Fibroblast of lung (primary cell): ENCODE results near the gene TEX44. TPM values are rescaled to one million over a fixed set of nuclear protein-coding genes. Genes with fewer than 3 reads are reported as not detected.
"Not testable (repeated sequence)": the region's sequence is repeated elsewhere in the genome, so short reads cannot be mapped to it uniquely, and the experiment has no call there.

Source experiments
- DNase-seq, 2 donors: peaks; one replicate each; pipeline versions ENCODE4 v3.0.0 to v3.0.0-alpha.2; 2010; ENCODE audit warnings: low read depth in 2 of 2
- H2AFZ ChIP-seq: 2 replicates; pipeline ENCODE4 v1.5.1; 2012; ENCODE audit warnings: low read length, control low read depth, inconsistent platforms
- H3K27ac ChIP-seq: 2 replicates; pipeline ENCODE4 v1.5.1; 2011; ENCODE audit warnings: low read length, control low read depth; ENCODE audit not compliant: insufficient read depth
- H3K27me3 ChIP-seq: 2 replicates; pipeline ENCODE4 v1.5.1; 2011; ENCODE audit warnings: mild to moderate bottlenecking, low read length; ENCODE audit not compliant: control insufficient read depth, insufficient read depth
- H3K36me3 ChIP-seq: 2 replicates; pipeline ENCODE4 v1.5.1; 2011; ENCODE audit warnings: low read length; ENCODE audit not compliant: control insufficient read depth, insufficient read depth
- H3K4me1 ChIP-seq: 2 replicates; pipeline ENCODE4 v1.5.1; 2011; ENCODE audit warnings: low read length; ENCODE audit not compliant: control insufficient read depth, insufficient read depth; ENCODE audit errors: extremely low read depth
- H3K4me2 ChIP-seq: 2 replicates; pipeline ENCODE4 v1.5.1; 2011; ENCODE audit warnings: low read length, control low read depth; ENCODE audit not compliant: insufficient read depth; ENCODE audit errors: extremely low read depth
- H3K4me3 ChIP-seq, 4 experiments: fragments of 200-600 bp in 1 of 4; sonication (generic) in 1 of 4; replicated peaks in 1 of 4; 2 replicates each; pipeline ENCODE4 v1.5.1; 2011 to 2016; ENCODE audit warnings: low read length in 4 of 4, low read depth in 3 of 4, mild to moderate bottlenecking in 3 of 4, control low read depth in 2 of 4, inconsistent platforms in 1 of 4, mixed read lengths in 1 of 4; ENCODE audit not compliant: insufficient read depth in 1 of 4; ENCODE audit errors: control extremely low read depth in 1 of 4
- H3K79me2 ChIP-seq: 2 replicates; pipeline ENCODE4 v1.5.1; 2012; ENCODE audit warnings: mild to moderate bottlenecking, low read length, inconsistent platforms; ENCODE audit not compliant: control insufficient read depth, insufficient read depth
- H3K9ac ChIP-seq: 2 replicates; pipeline ENCODE4 v1.5.1; 2011; ENCODE audit warnings: mild to moderate bottlenecking, low read length, control low read depth; ENCODE audit not compliant: insufficient read depth
- H3K9me3 ChIP-seq: 2 replicates; pipeline ENCODE4 v1.5.1; 2012; ENCODE audit warnings: low read depth, low read length; ENCODE audit not compliant: control insufficient read depth, insufficient read depth
- H4K20me1 ChIP-seq: 2 replicates; pipeline ENCODE4 v1.5.1; 2011; ENCODE audit warnings: low read length; ENCODE audit not compliant: control insufficient read depth, insufficient read depth; ENCODE audit errors: extremely low read depth
- EZH2 ChIP-seq: IDR thresholded peaks from 2 replicates; pipeline ENCODE4 v1.5.1; 2012; ENCODE audit warnings: low read length, control low read depth, mild to moderate bottlenecking; ENCODE audit errors: missing control alignments
- polyA plus RNA-seq, 2 donors: library from polyadenylated mRNA; depleted of rRNA in 1 of 2; stranded (reverse) in 1 of 2; unstranded in 1 of 2; fragments of >200 nt; gene quantifications; 2 replicates each; pipeline ENCODE4 v1.2.1, GENCODE V29; 2011 to 2012; ENCODE audit warnings: missing spikeins in 1 of 2
- total RNA-seq: library from RNA; depleted of rRNA; stranded (reverse); fragments of >200 nt; gene quantifications from 2 replicates; pipeline ENCODE4 v1.2.1, GENCODE V29; 2014
- TF ChIP-seq, protein P1 (sequence below), 2 donors: IDR thresholded peaks in 1 of 2; conservative IDR thresholded peaks in 1 of 2; 1 replicate in 1 of 2; 2 replicates in 1 of 2; pipeline ENCODE4 v1.5.1; 2011 to 2012; ENCODE audit warnings: low read length in 2 of 2, control low read depth in 1 of 2, inconsistent platforms in 1 of 2, low read depth in 1 of 2, mild to moderate bottlenecking in 1 of 2

The TEX44 gene
- total and polyA plus RNA-seq, 2 donors (not counting 1 experiment from before 2014, with no cell fraction given) = not detected

DNA sequence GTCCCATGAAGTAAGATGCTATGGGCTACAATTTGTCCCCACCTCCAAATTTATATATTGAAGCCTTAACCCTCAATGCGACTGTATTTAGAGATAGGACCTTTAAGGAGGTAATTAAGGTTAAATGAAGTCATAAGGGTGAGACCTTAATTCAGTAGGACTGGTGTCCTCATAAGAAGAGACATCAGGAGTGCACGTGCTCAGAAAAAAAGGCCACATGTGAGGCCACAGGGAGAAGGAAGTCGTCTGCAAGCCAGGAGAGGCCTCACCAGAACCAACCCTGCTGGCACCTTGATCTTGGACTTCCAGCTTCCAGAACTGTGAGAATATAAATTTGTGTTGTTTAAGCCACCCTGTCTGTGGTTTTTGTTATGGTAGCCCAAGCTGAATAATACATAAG is 25.5 kb upstream of the TEX44 start:
- H3K27me3 ChIP-seq = no peaks in the 10 kb centered on the region
- H3K4me3 ChIP-seq = no peak overlapping the region
- no peak overlapping the region for H3K9ac ChIP-seq
- H2AFZ ChIP-seq = no peak overlapping the region
- no peaks in the 10 kb centered on the region for H3K4me1 ChIP-seq
- no peaks in the 10 kb centered on the region for H3K9me3 ChIP-seq
- H3K36me3 ChIP-seq = no peaks in the 10 kb centered on the region
- no peak overlapping the region for H3K27ac ChIP-seq
- no peak overlapping the region for H3K4me2 ChIP-seq
- H3K79me2 ChIP-seq = no peaks in the 10 kb centered on the region
- no peak for DNase-seq
- TF ChIP-seq EZH2 = no peak
- TF ChIP-seq, protein P1, sequence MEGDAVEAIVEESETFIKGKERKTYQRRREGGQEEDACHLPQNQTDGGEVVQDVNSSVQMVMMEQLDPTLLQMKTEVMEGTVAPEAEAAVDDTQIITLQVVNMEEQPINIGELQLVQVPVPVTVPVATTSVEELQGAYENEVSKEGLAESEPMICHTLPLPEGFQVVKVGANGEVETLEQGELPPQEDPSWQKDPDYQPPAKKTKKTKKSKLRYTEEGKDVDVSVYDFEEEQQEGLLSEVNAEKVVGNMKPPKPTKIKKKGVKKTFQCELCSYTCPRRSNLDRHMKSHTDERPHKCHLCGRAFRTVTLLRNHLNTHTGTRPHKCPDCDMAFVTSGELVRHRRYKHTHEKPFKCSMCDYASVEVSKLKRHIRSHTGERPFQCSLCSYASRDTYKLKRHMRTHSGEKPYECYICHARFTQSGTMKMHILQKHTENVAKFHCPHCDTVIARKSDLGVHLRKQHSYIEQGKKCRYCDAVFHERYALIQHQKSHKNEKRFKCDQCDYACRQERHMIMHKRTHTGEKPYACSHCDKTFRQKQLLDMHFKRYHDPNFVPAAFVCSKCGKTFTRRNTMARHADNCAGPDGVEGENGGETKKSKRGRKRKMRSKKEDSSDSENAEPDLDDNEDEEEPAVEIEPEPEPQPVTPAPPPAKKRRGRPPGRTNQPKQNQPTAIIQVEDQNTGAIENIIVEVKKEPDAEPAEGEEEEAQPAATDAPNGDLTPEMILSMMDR (conservative IDR thresholded peaks at IDR 0.05 in 1 of 2, IDR thresholded peaks at IDR 0.05 in 1 of 2; ENCODE audit: low read depth in 1 of 2, low read length in 2 of 2) = no peak
- no peaks in the 10 kb centered on the region for H4K20me1 ChIP-seq

DNA sequence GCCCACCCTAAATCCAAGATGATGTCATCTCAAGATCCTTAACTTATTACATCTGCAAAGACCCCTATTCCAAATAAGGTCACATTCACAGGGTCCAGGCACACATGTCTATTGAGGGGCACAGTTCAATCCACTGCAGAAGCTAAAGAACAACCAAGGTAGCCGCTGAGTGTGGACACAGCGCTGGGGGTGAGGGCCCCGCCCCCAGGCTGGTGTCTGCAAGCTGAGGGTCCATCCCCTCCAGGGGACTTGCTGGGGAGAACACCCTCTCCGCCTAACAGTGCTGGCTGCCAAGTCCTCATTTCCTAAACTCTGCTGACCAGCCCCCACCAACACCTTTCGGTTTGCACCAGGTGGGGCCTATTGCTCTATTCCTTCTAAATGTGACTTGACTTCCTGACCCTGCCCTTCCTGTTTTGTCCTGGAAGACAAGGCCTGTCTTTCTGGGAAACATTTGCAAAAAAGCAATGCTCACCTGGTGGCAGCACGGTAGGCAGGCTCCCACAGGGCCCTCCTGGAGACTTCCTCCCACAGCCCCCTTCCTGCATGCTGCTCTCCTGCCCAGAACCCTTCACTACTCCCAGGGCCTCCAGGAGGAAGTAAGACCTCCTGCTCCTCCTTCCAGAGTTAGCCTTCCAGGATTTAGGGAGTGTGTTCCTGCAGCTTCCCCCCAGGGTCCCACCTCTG is 24.4 kb upstream of the TEX44 start:
- Histone ChIP-seq H3K4me2 (no peak overlapping the region), H3K27ac (no peak overlapping the region), H3K9ac (no peak overlapping the region), H3K79me2 (no peaks in the 10 kb centered on the region), H3K27me3 (peaks cover under 1% of the 10 kb centered on the region), H3K4me3 (no peak overlapping the region), H3K9me3 (no peaks in the 10 kb centered on the region), H3K36me3 (no peaks in the 10 kb centered on the region), H4K20me1 (no peaks in the 10 kb centered on the region), H2AFZ (no peak overlapping the region), H3K4me1 (no peaks in the 10 kb centered on the region)
- no peak for DNase-seq
- TF ChIP-seq, protein P1 (conservative IDR thresholded peaks at IDR 0.05 in 1 of 2, IDR thresholded peaks at IDR 0.05 in 1 of 2; ENCODE audit: low read depth in 1 of 2, low read length in 2 of 2) = no peak

DNA sequence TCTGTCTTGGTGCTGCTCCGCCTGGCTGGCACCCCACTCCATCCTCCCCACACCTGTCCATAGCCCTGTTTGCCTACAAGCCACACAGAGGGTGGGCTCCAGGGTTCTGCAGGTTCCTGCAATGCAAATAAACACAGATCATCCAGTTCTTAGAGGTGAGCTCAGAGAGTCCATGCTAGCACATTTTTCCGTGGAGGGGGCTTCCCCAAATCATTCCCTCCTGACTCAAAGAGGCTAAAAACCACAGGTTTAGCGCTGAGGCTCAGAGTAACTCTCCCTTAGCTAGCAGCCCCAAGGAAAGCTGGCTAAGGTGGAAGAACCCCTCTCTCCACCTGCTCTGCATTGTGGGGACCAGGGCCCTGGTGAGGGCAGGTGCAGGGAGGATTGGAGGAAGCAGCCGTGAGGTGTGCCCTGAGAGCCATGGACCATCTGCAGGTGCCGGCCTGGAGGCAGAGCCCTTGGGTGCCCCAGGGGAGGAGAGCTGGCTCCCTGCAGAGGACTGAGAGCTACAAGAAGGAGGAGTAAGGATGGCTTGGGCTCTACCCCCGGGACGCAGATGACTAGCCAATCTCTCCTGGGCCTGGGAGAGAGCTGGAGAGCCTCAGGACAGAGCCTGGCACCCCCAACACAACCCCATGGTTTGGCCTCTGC is 23.8 kb upstream of the TEX44 start:
- no peak for TF ChIP-seq EZH2
- TF ChIP-seq, protein P1 (conservative IDR thresholded peaks at IDR 0.05 in 1 of 2, IDR thresholded peaks at IDR 0.05 in 1 of 2; ENCODE audit: low read depth in 1 of 2, low read length in 2 of 2) = no peak
- Histone ChIP-seq H3K9me3 (no peaks in the 10 kb centered on the region), H3K4me2 (no peak overlapping the region), H4K20me1 (no peaks in the 10 kb centered on the region), H3K27me3 (peaks cover 4% of the 10 kb centered on the region), H3K79me2 (no peaks in the 10 kb centered on the region), H3K9ac (no peak overlapping the region), H3K4me3 (no peak overlapping the region), H3K27ac (no peak overlapping the region), H3K36me3 (no peaks in the 10 kb centered on the region), H3K4me1 (no peaks in the 10 kb centered on the region), H2AFZ (no peak overlapping the region)
- DNase-seq = no peak

DNA sequence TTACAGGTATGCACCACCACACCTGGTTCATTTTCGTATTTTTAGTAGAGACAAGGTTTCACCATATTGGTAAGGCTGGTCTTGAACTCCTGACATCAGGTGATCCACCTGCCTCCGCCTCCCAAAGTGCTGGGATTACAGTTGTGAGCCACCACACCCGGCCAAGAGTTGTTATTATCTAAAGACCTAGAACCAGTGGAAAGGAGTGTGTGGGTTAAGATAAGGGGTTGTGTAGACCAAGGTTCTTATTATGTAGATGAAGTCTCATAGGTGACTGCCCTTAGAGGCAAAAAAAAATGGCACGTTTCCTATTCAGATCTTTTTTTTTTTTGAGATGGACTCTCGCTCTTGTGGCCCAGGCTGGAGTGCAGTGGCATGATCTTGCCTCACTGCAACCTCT is 21.7 kb upstream of the TEX44 start:
- H3K9me3 ChIP-seq, H3K27me3 ChIP-seq, H3K4me3 ChIP-seq, H3K9ac ChIP-seq, H4K20me1 ChIP-seq, H3K79me2 ChIP-seq, H3K4me2 ChIP-seq, H3K4me1 ChIP-seq, H3K27ac ChIP-seq, H3K36me3 ChIP-seq, H2AFZ ChIP-seq, DNase-seq: not testable (repeated sequence)
